Testis (tissue), 2 donors: Measurements from ENCODE around the gene PIK3R2.

ENCODE experiments used
- CTCF ChIP-seq, 3 experiments: fragments of 450-650 bp in 2 of 3; fragments of 200-600 bp in 1 of 3; sonication (generic) in 1 of 3; IDR thresholded peaks; one replicate each; pipeline ENCODE4 v1.5.1; 2016 to 2019; ENCODE audit warnings: antibody characterized with exemption in 3 of 3, mild to moderate bottlenecking in 2 of 3, moderate library complexity in 1 of 3
- POLR2A ChIP-seq: fragments of 450-650 bp; IDR thresholded peaks from one replicate; pipeline ENCODE4 v1.6.1; 2017; ENCODE audit warnings: antibody characterized with exemption, mild to moderate bottlenecking, moderate library complexity

GRCh38 chr19:18194181-18194530 lies 41.2 kb downstream of the PIK3R2 start:
- no peak for TF ChIP-seq CTCF (IDR thresholded peaks at IDR 0.05)
- TF ChIP-seq POLR2A: no peak
